ENCODE results near the gene RNPEP.
"Not testable (repeated sequence)": the region's sequence is repeated elsewhere in the genome, so short reads cannot be mapped to it uniquely, and the experiment has no call there.

The RNPEP gene

GRCh38 chr1:202036595-202037387, 54.3 kb downstream of the RNPEP start:
- no peaks in the 10 kb centered on the region for H3K4me1 Mint-ChIP-seq
- H3K27me3 Mint-ChIP-seq: no peaks in the 10 kb centered on the region
- no peaks in the 10 kb centered on the region for H3K36me3 Mint-ChIP-seq
- H3K4me3 Mint-ChIP-seq: no peak overlapping the region
- H3K9me3 Mint-ChIP-seq: no peaks in the 10 kb centered on the region
- H3K27ac Mint-ChIP-seq: no peak overlapping the region

GRCh38 chr1:202037706-202038296, 55.4 kb downstream of the RNPEP start:
- H3K27me3 Mint-ChIP-seq: no peaks in the 10 kb centered on the region
- H3K27ac Mint-ChIP-seq: no peak overlapping the region
- H3K4me3 Mint-ChIP-seq: no peak overlapping the region
- no peaks in the 10 kb centered on the region for H3K36me3 Mint-ChIP-seq
- H3K4me1 Mint-ChIP-seq: no peaks in the 10 kb centered on the region
- no peaks in the 10 kb centered on the region for H3K9me3 Mint-ChIP-seq

GRCh38 chr1:202038688-202039346, 56.4 kb downstream of the RNPEP start:
- Mint-ChIP-seq H3K4me1 (no peaks in the 10 kb centered on the region), H3K27me3 (no peaks in the 10 kb centered on the region), H3K4me3 (no peak overlapping the region), H3K36me3 (no peaks in the 10 kb centered on the region), H3K27ac (no peak overlapping the region), H3K9me3 (no peaks in the 10 kb centered on the region)

GRCh38 chr1:202045705-202046104, 63.3 kb downstream of the RNPEP start:
- H3K4me3 Mint-ChIP-seq: no peak overlapping the region
- H3K27ac Mint-ChIP-seq: no peak overlapping the region
- no peaks in the 10 kb centered on the region for H3K9me3 Mint-ChIP-seq
- no peaks in the 10 kb centered on the region for H3K27me3 Mint-ChIP-seq
- no peaks in the 10 kb centered on the region for H3K4me1 Mint-ChIP-seq
- no peaks in the 10 kb centered on the region for H3K36me3 Mint-ChIP-seq

- H3K4me3 Mint-ChIP-seq: no peak overlapping the region
- no peaks in the 10 kb centered on the region for H3K27me3 Mint-ChIP-seq
- no peaks in the 10 kb centered on the region for H3K36me3 Mint-ChIP-seq
- H3K9me3 Mint-ChIP-seq: no peaks in the 10 kb centered on the region
- H3K27ac Mint-ChIP-seq: no peak overlapping the region
- no peaks in the 10 kb centered on the region for H3K4me1 Mint-ChIP-seq
Observed at GRCh38 chr1:202046227-202046626, 63.8 kb downstream of the RNPEP start.

GRCh38 chr1:202046748-202047708, 64.6 kb downstream of the RNPEP start:
- H3K27ac Mint-ChIP-seq: no peak overlapping the region
- no peaks in the 10 kb centered on the region for H3K4me1 Mint-ChIP-seq
- H3K27me3 Mint-ChIP-seq: no peaks in the 10 kb centered on the region
- no peaks in the 10 kb centered on the region for H3K9me3 Mint-ChIP-seq
- no peaks in the 10 kb centered on the region for H3K36me3 Mint-ChIP-seq
- no peak overlapping the region for H3K4me3 Mint-ChIP-seq

GRCh38 chr1:202047977-202048376, 65.5 kb downstream of the RNPEP start:
- H3K4me3 Mint-ChIP-seq: no peak overlapping the region
- H3K36me3 Mint-ChIP-seq: no peaks in the 10 kb centered on the region
- H3K9me3 Mint-ChIP-seq: no peaks in the 10 kb centered on the region
- H3K4me1 Mint-ChIP-seq: no peaks in the 10 kb centered on the region
- H3K27ac Mint-ChIP-seq: no peak overlapping the region
- no peaks in the 10 kb centered on the region for H3K27me3 Mint-ChIP-seq

- Mint-ChIP-seq H3K4me1 (no peaks in the 10 kb centered on the region), H3K9me3 (no peaks in the 10 kb centered on the region), H3K27ac (no peak overlapping the region), H3K36me3 (no peaks in the 10 kb centered on the region), H3K4me3 (no peak overlapping the region), H3K27me3 (no peaks in the 10 kb centered on the region)
Observed at GRCh38 chr1:202049129-202049528, 66.7 kb downstream of the RNPEP start.

GRCh38 chr1:202054094-202054493, 71.6 kb downstream of the RNPEP start:
- Mint-ChIP-seq H3K4me1 (no peaks in the 10 kb centered on the region), H3K9me3 (no peaks in the 10 kb centered on the region), H3K4me3 (no peak overlapping the region), H3K27ac (no peak overlapping the region), H3K27me3 (no peaks in the 10 kb centered on the region), H3K36me3 (no peaks in the 10 kb centered on the region)

GRCh38 chr1:202054673-202055072, 72.2 kb downstream of the RNPEP start:
- not testable (repeated sequence) for H3K4me1 Mint-ChIP-seq, H3K36me3 Mint-ChIP-seq, H3K27me3 Mint-ChIP-seq, H3K27ac Mint-ChIP-seq, H3K4me3 Mint-ChIP-seq, H3K9me3 Mint-ChIP-seq

Measured in activated naive CD4-positive, alpha-beta T cell treated with anti-CD3 and anti-CD28 coated beads, Interleukin-2, amount 50 U/mL, for 24 hours (primary cell).